Putamen (tissue), 1 donor: ENCODE results near the gene LDLRAD4.
"Not testable (repeated sequence)": the region's sequence is repeated elsewhere in the genome, so short reads cannot be mapped to it uniquely, and the experiment has no call there.

Experiments used
- DNase-seq: peaks from one replicate; pipeline ENCODE4 v3.0.0-alpha.2; 2016; ENCODE audit warnings: low spot score

LDLRAD4 gene

DNA sequence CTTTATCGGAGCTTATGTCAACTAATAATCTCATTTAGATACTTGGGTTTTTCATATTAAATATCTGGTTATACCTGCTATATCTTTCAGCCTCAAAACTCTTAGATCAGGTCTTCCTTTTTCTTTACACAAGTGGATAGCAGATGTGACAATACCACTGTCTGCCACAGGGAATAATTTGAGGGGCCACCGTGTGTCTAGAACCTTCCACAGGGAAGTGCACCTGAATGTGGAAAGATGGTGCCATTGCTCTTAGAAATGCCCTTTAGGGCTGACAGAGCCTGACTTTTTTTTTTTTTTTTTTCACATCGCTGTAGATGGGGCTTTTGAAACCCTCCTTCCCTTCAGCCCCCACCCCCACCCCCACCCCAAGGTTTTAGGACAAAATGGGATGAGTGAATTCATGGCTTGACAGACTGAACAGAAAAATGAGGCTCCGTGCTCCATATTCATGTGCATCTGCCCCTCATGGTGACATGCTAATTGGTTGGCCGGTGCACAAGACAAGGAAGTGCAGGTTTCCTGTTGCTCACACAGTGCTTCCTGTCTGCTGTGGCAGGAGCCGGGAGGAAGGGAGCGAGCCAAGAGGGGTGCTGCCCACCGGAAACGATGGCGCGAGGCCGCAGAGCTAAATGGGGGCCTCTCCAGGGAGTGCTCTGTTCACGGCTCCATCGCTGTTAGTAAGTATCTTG is 246.0 kb downstream of the LDLRAD4 start:
- DNase-seq, result no peak

DNA sequence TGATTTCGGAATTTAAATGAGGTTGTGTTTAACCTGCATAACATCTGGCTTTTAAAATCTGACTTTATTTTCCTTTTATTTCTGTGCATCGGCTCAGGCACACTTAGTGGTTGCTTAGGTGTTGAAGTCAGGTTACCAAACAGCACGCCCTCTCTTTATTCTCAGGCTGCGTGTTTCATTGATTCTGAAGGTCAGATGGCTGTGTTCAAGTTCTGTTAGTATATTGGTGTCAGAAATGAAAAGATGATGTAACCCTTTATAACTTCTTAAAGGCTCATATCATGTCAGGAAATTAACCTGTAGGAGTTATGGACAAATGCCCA is 246.5 kb downstream of the LDLRAD4 start:
- DNase-seq, result no peak

- no peak for DNase-seq
Measured at GRCh38 chr18:13465476-13465875, 246.9 kb downstream of the LDLRAD4 start.

- no peak for DNase-seq
Measured at GRCh38 chr18:13470516-13471197, 252.1 kb downstream of the LDLRAD4 start.

DNA sequence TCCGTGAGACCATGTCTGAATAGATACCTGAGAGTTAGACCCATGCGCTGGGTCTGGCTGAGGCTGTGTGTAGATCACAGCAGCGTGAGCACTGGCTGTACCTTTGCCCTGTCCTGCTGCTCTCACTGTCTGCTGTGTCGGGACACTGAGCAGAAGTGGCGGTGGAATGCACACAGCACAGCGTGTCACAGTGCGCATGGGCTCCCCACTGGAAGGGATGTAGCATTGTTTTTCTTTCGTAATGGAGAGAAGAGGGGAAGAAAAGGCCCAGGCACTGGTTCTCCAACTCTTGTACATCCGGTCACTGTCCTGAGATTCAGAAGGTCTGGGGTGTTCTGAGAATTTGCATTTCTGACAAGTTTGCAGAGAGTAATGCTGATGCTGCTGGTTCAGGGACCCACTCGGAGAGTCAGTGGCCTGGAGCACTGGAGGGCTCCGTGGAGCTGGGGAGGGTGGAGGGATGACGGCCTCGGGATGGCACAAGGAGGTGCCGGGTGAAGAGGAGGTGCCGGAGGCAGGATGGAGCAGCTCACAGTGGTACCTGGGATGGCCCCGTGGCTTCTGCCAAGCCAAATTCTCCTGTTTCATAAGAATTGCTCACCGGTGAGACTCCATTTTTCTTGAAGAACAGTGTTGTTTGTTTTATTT is 252.8 kb downstream of the LDLRAD4 start:
- DNase-seq, result no peak

GRCh38 chr18:13471971-13472628 is 253.5 kb downstream of the LDLRAD4 start:
- DNase-seq, result no peak

- DNase-seq, result no peak
Measured at GRCh38 chr18:13473751-13474150, 255.2 kb downstream of the LDLRAD4 start.

GRCh38 chr18:13474336-13474735 is 255.8 kb downstream of the LDLRAD4 start:
- no peak for DNase-seq

GRCh38 chr18:13474907-13475545 is 256.5 kb downstream of the LDLRAD4 start:
- no peak for DNase-seq

GRCh38 chr18:13476312-13476711 is 257.8 kb downstream of the LDLRAD4 start:
- not testable (repeated sequence) for DNase-seq

DNA sequence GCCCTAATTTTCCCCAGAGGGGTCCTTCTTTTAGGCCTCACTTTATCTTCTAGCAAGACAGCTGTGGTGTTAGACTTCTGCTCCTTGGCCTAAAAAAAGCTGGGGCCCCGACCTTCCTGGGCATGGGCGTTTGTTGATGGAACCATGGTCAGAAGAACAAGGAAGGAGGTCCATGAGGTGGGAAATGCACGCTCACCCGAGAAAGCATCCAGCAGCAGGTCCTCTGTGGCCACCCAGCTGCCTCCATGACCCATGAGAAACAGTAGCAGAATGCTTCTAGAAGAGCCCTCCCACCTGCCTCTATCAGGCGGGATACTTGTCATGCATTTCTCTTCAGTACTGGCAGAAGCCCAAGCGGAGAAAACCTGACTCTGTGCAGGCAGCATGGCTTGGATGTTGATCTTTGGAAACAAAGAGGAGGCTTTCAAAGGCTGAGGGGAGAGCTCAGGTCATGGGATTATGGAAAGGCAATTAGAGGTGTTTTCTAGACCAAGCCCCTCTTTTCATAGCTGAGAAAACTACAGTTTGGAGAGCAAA is 258.7 kb downstream of the LDLRAD4 start:
- no peak for DNase-seq

DNA sequence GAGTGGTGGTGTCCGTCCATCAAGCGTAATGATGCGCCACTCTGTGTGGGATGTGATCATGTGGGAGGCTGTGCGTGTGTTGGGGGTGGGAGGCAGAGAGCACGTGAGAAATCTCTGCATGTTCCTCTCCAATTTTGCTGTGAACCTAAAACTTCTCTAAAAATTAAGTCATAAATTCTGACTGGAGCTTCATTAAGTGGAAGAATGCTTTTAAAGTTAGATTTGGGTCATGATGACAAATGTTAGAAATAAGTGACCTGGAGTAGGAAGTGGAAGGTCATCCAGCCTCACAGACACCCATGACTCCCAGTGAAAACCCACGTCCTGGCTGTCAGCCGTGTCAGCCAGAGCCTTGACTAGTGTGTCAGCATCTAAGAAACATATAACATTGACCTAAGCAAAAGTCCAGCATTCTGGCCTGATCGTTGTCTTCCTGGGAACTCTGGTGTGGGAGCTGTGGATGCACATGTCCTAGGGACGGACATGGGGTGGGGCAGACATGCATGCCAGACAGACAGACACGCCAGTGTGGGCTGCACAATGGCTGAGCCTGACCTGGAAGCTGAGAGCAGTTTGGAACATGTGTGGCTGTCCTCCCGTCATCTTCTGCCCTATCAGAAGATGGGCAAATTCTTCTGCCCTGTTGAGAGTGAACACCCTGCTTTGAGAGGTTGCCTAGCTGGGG is 262.2 kb downstream of the LDLRAD4 start:
- no peak for DNase-seq

DNA sequence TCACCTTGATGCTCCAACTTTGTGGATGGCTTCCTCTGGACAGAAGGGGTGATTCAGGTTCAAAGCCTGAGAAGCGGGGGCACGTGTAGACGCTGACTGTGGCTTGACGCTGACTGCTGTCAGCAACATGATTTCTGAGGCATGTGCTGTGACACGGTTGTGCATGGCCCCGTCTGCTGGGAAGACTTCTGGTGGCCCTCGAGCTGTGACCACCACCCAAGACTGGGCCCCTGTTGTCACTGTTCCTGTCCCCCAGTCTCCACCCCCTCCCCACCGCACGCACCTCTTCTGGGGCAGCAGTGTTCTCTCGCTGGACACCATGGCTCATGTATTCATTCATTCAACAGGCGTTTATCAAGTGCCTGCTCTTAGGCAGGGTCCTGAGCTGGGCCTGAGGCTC is 262.8 kb downstream of the LDLRAD4 start:
- no peak for DNase-seq

GRCh38 chr18:13481820-13482617 is 263.5 kb downstream of the LDLRAD4 start:
- DNase-seq, result no peak

DNA sequence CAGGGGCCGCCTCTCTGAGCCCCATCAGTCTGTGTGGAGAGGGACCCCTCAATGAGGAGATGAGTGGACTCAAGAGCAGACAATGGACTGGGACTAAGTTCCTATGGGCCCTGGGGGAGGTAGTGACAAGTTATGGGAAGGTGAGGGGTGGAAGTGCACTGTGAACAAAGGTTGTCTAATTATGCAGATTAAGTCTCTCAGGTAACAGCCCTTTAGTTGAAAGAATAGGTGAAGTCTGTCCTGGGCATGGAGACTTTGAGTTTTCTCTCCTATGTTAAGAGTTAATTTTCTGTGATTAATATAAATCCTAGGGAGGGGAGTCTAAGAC is 264.0 kb downstream of the LDLRAD4 start:
- no peak for DNase-seq

DNA sequence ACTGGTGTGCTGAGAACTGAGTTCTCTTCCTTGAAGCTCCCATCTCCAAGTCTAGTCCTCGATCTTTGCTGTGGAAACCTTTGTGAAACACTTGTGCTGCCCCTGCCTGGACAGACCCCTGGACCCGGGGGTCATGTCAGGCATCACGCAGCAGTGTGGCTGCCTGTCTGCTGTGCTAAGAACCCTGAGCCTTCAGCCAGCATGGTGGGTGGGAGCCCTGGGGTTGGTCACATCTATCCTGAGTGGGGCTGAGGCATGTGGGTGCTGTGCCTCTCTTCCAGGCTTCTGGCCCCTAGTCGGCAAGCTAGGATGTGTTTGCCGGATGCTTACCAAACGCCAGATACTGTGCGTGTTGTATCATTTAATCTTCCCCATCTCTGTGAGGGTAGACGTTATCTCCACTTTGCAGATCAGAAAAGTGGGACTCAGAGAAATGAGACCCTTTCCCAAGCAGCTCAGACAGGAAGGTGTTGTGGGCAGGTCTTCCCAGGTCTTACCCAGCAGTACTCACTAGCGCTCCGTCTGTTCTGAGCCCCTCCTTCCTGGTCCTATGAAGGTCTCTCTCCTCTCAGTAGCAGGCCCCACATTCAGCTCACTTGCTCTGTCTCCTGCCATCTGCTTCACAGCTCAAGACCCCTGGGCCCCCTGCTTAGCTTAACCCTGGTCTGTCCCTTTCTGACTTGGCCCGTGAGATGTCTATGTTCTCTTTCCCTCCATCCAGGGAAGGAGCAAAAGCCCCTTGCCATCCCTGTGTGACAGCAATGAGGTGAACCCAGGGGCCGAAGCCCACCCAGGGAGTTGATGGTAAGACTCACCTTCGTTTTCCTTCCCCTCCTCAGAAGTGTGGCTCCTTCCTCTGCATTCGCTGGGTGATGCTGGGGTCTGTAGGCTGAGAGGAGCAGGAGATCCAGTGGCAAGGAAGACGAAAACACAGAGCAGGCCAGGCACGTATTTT is 265.0 kb downstream of the LDLRAD4 start:
- DNase-seq, result no peak

DNA sequence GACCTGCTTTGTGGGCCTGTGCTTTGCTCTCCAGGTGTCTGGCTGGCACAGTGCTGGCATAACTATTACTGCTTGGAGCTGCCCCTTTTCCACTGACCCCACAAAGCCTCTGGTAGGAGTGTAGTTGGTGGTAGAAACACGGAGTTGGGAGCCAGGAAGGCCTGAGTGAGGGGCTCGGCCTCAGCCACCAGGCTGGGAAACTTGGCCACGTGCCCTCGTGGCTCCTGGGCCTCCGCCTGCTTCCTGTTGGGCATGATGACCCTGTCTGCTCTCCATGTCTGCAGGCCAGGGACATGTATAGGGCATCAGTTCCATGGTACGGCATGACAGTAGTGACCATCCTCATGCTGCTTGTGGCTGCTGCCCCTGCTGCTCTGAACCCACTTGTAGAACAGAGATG is 266.6 kb downstream of the LDLRAD4 start:
- DNase-seq, result no peak

- no peak for DNase-seq
Measured at GRCh38 chr18:13485604-13486003, 267.0 kb downstream of the LDLRAD4 start.

- DNase-seq, result no peak
Measured at GRCh38 chr18:13486284-13486683, 267.7 kb downstream of the LDLRAD4 start.

GRCh38 chr18:13486686-13487085 is 268.1 kb downstream of the LDLRAD4 start:
- no peak for DNase-seq
